Endothelial cell (in vitro differentiated cells): ENCODE results near the gene ATXN1L. TPM values are rescaled to one million over a fixed set of nuclear protein-coding genes. Genes with fewer than 3 reads are reported as not detected.
"Not testable (repeated sequence)": the region's sequence is repeated elsewhere in the genome, so short reads cannot be mapped to it uniquely, and the experiment has no call there.

Experiments
- DNase-seq: peaks from one replicate; pipeline ENCODE4 v3.0.0; 2021; ENCODE audit warnings: low spot score
- H3K27ac Mint-ChIP-seq: one replicate; pipeline ENCODE4 v1.8.0; 2021; ENCODE audit warnings: mixed read lengths, inconsistent platforms; ENCODE audit not compliant: unreplicated experiment
- H3K27me3 Mint-ChIP-seq: one replicate; pipeline ENCODE4 v1.8.0; 2021; ENCODE audit warnings: mild to moderate bottlenecking, moderate library complexity, mixed read lengths, inconsistent platforms; ENCODE audit not compliant: unreplicated experiment
- H3K36me3 Mint-ChIP-seq: one replicate; pipeline ENCODE4 v1.8.0; 2021; ENCODE audit warnings: mild to moderate bottlenecking, low read depth, mixed read lengths, inconsistent platforms; ENCODE audit not compliant: unreplicated experiment
- H3K4me1 Mint-ChIP-seq: one replicate; pipeline ENCODE4 v1.8.0; 2021; ENCODE audit warnings: mild to moderate bottlenecking, mixed read lengths, inconsistent platforms; ENCODE audit not compliant: unreplicated experiment
- H3K4me3 Mint-ChIP-seq: one replicate; pipeline ENCODE4 v1.8.0; 2021; ENCODE audit warnings: mild to moderate bottlenecking, mixed read lengths, inconsistent platforms; ENCODE audit not compliant: unreplicated experiment
- H3K9me3 Mint-ChIP-seq: one replicate; pipeline ENCODE4 v1.8.0; 2021; ENCODE audit warnings: mixed read lengths, inconsistent platforms; ENCODE audit not compliant: unreplicated experiment
- CTCF ChIP-seq: fragments of 200-600 bp; sonication (generic); IDR thresholded peaks from one replicate; pipeline ENCODE4 v1.5.0; 2021; ENCODE audit warnings: antibody characterized with exemption; ENCODE audit not compliant: unreplicated experiment
- total RNA-seq: library from RNA; stranded (reverse); fragmentation: NEBNext Ultra II Directional; extraction: Animal tissue kit (Norgen Biotek cat#: 25700); gene quantifications from one replicate; pipeline ENCODE4 v1.2.1, GENCODE V29; 2021; ENCODE audit not compliant: unreplicated experiment

The ATXN1L gene
- total RNA-seq, 1 donor from 2014 or later: 34.4 TPM

DNA sequence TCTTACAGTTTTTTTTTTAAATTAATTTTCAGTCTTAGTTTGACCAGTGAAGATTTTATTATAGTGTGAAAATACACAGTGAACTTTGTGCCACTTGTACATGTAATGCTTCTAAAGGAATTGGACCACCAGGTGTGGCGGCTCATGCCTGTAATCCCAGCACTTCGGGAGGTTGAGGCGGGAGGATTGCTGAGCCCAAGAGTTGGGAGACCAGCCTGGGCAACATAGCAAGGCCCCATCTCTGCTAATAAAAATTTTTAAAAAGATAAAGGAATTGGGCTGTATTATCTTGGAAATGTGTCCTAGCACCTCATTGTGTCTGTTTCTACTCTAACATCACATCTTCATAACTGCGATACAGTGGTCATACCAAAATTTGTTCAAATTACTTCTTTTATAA lies 53.4 kb downstream of the ATXN1L start:
- TF ChIP-seq CTCF: no peak
- Mint-ChIP-seq H3K27me3 (peaks cover 7% of the 10 kb centered on the region), H3K36me3 (peaks cover 4% of the 10 kb centered on the region), H3K4me3 (no peak overlapping the region), H3K4me1 (peaks cover 9% of the 10 kb centered on the region), H3K9me3 (no peaks in the 10 kb centered on the region), H3K27ac (no peak overlapping the region)
- no peak for DNase-seq

DNA sequence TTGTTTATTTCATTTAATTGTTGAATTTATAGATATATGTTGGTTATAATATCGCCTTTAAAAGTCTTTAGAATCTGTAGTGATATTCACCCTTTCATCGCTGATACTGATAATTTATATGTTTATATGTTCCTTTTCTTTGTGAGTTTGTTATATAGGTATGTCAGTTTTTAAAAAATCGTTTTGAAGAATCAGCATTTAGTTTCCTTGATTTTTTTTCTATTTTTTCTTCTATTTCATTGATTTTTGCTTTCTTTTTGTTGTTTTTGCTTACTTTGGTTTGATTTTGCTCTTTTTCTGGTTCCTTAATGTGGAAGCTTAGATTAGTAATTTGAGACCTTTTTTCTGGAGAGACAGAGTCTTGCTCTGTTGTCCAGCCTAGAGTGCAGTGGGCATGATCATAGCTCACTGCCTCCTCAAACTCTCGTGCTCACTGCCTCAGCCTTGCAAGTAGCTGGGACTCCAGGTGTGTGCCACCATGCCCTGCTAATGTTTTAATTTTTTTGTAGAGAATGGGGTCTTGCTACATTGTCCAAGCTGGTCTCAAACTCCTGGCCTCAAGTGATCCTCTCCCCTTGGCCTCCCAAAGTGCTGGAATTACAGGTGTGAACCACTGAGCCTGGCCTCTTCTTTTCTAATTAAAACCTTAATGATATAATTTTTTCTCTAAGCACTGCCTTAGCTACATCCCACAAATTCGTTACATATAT lies 57.0 kb downstream of the ATXN1L start:
- no peak for DNase-seq
- no peak overlapping the region for H3K4me3 Mint-ChIP-seq
- H3K36me3 Mint-ChIP-seq: no peaks in the 10 kb centered on the region
- H3K27me3 Mint-ChIP-seq: no peaks in the 10 kb centered on the region
- H3K4me1 Mint-ChIP-seq: peaks cover 6% of the 10 kb centered on the region
- H3K9me3 Mint-ChIP-seq: no peaks in the 10 kb centered on the region
- H3K27ac Mint-ChIP-seq: no peak overlapping the region
- TF ChIP-seq CTCF: no peak

- no peak for TF ChIP-seq CTCF
- Mint-ChIP-seq H3K36me3 (no peaks in the 10 kb centered on the region), H3K9me3 (no peaks in the 10 kb centered on the region), H3K4me3 (no peak overlapping the region), H3K4me1 (peaks cover 6% of the 10 kb centered on the region), H3K27me3 (no peaks in the 10 kb centered on the region), H3K27ac (no peak overlapping the region)
- no peak for DNase-seq
Observed at GRCh38 chr16:71903608-71904007, 57.8 kb downstream of the ATXN1L start.

GRCh38 chr16:71904239-71904638 lies 58.5 kb downstream of the ATXN1L start:
- Mint-ChIP-seq H3K36me3 (peaks cover 1% of the 10 kb centered on the region), H3K9me3 (no peaks in the 10 kb centered on the region), H3K27me3 (no peaks in the 10 kb centered on the region), H3K4me1 (peaks cover 6% of the 10 kb centered on the region), H3K4me3 (no peak overlapping the region), H3K27ac (no peak overlapping the region)
- no peak for DNase-seq
- no peak for TF ChIP-seq CTCF

GRCh38 chr16:71905765-71906164 lies 60.0 kb downstream of the ATXN1L start:
- H3K27ac Mint-ChIP-seq, H3K4me1 Mint-ChIP-seq, H3K9me3 Mint-ChIP-seq: not testable (repeated sequence)

More at GRCh38 chr16:71905765-71906164, 60.0 kb downstream of the ATXN1L start:
- H3K27me3 Mint-ChIP-seq, H3K4me3 Mint-ChIP-seq, H3K36me3 Mint-ChIP-seq, DNase-seq: not testable (repeated sequence)

Other genes starting within 250 kb of the ATXN1L start
- gene MARVELD3, start 219.8 kb upstream of the ATXN1L start, total RNA-seq: 3.9 TPM
- 7.3 TPM for gene PHLPP2, start 121.3 kb upstream of the ATXN1L start, total RNA-seq
- 104 TPM for gene AP1G1, start 37.1 kb upstream of the ATXN1L start, total RNA-seq
- 17.7 TPM for gene ZNF821, start 38.2 kb downstream of the ATXN1L start, total RNA-seq
- gene IST1, start 49.6 kb downstream of the ATXN1L start, total RNA-seq: 247 TPM
- gene PKD1L3, start 154.4 kb downstream of the ATXN1L start, total RNA-seq: not detected
- gene DHODH, start 162.8 kb downstream of the ATXN1L start, total RNA-seq: 4.7 TPM
- not detected for gene HP, start 208.5 kb downstream of the ATXN1L start, total RNA-seq
- gene HPR, start 217.2 kb downstream of the ATXN1L start, total RNA-seq: 0.97 TPM
- gene TXNL4B, start 247.6 kb downstream of the ATXN1L start, total RNA-seq: 10.9 TPM
- gene DHX38, start 247.9 kb downstream of the ATXN1L start, total RNA-seq: 84.6 TPM